MM.1S (cell line): ENCODE results near the gene ITPKC.

ENCODE experiments used
- CTCF ChIP-seq: fragments of 300-600 bp; sonication (generic); IDR thresholded peaks from 2 replicates; pipeline ENCODE4 v1.5.1; 2016; ENCODE audit warnings: antibody characterized with exemption, low read length, mixed read lengths
- EZH2 ChIP-seq: fragments of 300-600 bp; sonication (generic); optimal IDR thresholded peaks from 2 replicates; pipeline ENCODE3; 2017; ENCODE audit warnings: low read depth, mild to moderate bottlenecking, antibody characterized with exemption, low read length, mixed read lengths
- EZH2phosphoT487 ChIP-seq: fragments of 300-600 bp; sonication (generic); IDR thresholded peaks from 2 replicates; pipeline ENCODE4 v1.6.1; 2018; ENCODE audit warnings: antibody characterized with exemption, low read length

GRCh38 chr19:40693896-40694295 lies 23.0 kb upstream of the ITPKC start:
- TF ChIP-seq EZH2 (no peak), EZH2phosphoT487 (no peak), CTCF (no peak)
